K562 (cell line): Measurements from ENCODE around the gene MOB1A. TPM values are rescaled to one million over a fixed set of nuclear protein-coding genes. Genes with fewer than 3 reads are reported as not detected.

ENCODE experiments used
- ATAC-seq: fragments of 200-7000 bp; cut with Tn5 transposase; 3 replicates; pipeline ENCODE4 v1.9.1; 2020; ENCODE audit warnings: moderate library complexity
- BruUV-seq: library from RNA; stranded (reverse); fragments of 400-500 nt; replicated peaks from 2 replicates; lab custom pipeline; 2021; lab: Mats Ljungman, UMichigan
- CTCF ChIA-PET: fragments of 300-600 bp; formaldehyde crosslinking; extraction: SDS; loops from one replicate; lab custom pipeline; 2021; ENCODE audit warnings: low intra/inter-chr PET ratio; lab: Yijun Ruan, JAX
- POLR2A ChIA-PET: fragments of 300-600, 350-650 bp; sonication (Branson Sonifier 250); formaldehyde crosslinking; extraction: SDS; loops from one replicate; lab custom pipeline; 2021; ENCODE audit warnings: antibody characterized with exemption, inconsistent platforms; lab: Yijun Ruan, JAX
- DNase-seq, 4 experiments: peaks; one replicate each; pipeline versions ENCODE4 v3.0.0 to v3.0.0-alpha.2; 2011 to 2018; ENCODE audit warnings: low spot score in 3 of 4, mixed read lengths in 3 of 4; ENCODE audit errors: extremely low read depth in 1 of 4
- FAIRE-seq: peaks from 2 replicates; lab custom pipeline; 2011; peaks lifted over from hg19 to GRCh38; lab: Jason Lieb, UNC
- H2AFZ ChIP-seq: 2 replicates; pipeline ENCODE4 v1.6.0; 2011; ENCODE audit warnings: low read depth, low read length, control low read depth, inconsistent platforms
- H3K27ac ChIP-seq: fragments of 200-600 bp; 3 replicates; pipeline ENCODE4 v1.8.0; 2011; ENCODE audit warnings: low read depth, mild to moderate bottlenecking, control low read depth, inconsistent platforms, low read length, moderate library complexity, mixed read lengths; ENCODE audit errors: extremely low read depth
- H3K27me3 ChIP-seq, 2 experiments: fragments of 300-600 bp in 1 of 2; 2 replicates in 1 of 2; 3 replicates in 1 of 2; pipeline versions ENCODE4 v1.6.0 to v1.8.0; 2011; ENCODE audit warnings: inconsistent platforms in 2 of 2, low read length in 2 of 2, mild to moderate bottlenecking in 1 of 2, mixed read lengths in 1 of 2, moderate library complexity in 1 of 2; ENCODE audit not compliant: control insufficient read depth in 2 of 2, insufficient read depth in 2 of 2
- H3K36me3 ChIP-seq: fragments of 300-600 bp; 3 replicates; pipeline ENCODE4 v1.8.0; 2011; ENCODE audit warnings: mild to moderate bottlenecking, low read length, inconsistent platforms; ENCODE audit not compliant: control insufficient read depth, insufficient read depth
- H3K4me1 ChIP-seq, 2 experiments: fragments of 200-600 bp in 1 of 2; replicated peaks in 1 of 2; 2 replicates in 1 of 2; 3 replicates in 1 of 2; pipeline versions ENCODE4 v1.5.1 to v1.8.0; 2011; ENCODE audit warnings: inconsistent platforms in 2 of 2, low read length in 2 of 2, mild to moderate bottlenecking in 1 of 2, mixed read lengths in 1 of 2, moderate library complexity in 1 of 2; ENCODE audit not compliant: control insufficient read depth in 2 of 2, insufficient read depth in 2 of 2
- H3K4me2 ChIP-seq: 2 replicates; pipeline ENCODE4 v1.6.1; 2011; ENCODE audit warnings: low read length, control low read depth, inconsistent platforms, mixed read lengths; ENCODE audit not compliant: insufficient read depth
- H3K4me3 ChIP-seq: fragments of 200-600 bp; sonication (generic), shearing (Covaris generic); 2 replicates; pipeline ENCODE4 v1.5.1; 2016; ENCODE audit warnings: control low read depth, inconsistent platforms
- H3K79me2 ChIP-seq: fragments of 200-600 bp; 3 replicates; pipeline ENCODE4 v1.8.0; 2011; ENCODE audit warnings: low read length, inconsistent platforms; ENCODE audit not compliant: control insufficient read depth, insufficient read depth
- H3K9ac ChIP-seq, 2 experiments: 2 replicates each; pipeline versions ENCODE4 v1.6.0 to v1.6.1; 2011; ENCODE audit warnings: low read depth in 2 of 2, low read length in 2 of 2, control low read depth in 1 of 2, inconsistent platforms in 1 of 2, mild to moderate bottlenecking in 1 of 2, mixed read lengths in 1 of 2; ENCODE audit not compliant: insufficient read depth in 1 of 2
- H3K9me1 ChIP-seq: one replicate; pipeline ENCODE4 v1.6.0; 2011; ENCODE audit warnings: inconsistent platforms, mild to moderate bottlenecking, low read length, moderate library complexity; ENCODE audit not compliant: control insufficient read depth, insufficient read depth
- H3K9me3 ChIP-seq: replicated peaks from 2 replicates; pipeline ENCODE4 v1.5.1; 2011; ENCODE audit warnings: low read depth, low read length, inconsistent platforms; ENCODE audit not compliant: control insufficient read depth, insufficient read depth
- H4K20me1 ChIP-seq: replicated peaks from 2 replicates; pipeline ENCODE4 v1.6.1; 2011; ENCODE audit warnings: low read length, inconsistent platforms, mixed read lengths; ENCODE audit not compliant: control insufficient read depth, insufficient read depth
- ZNF445 ChIP-seq: fragments of 250-450 bp; sonication (Bioruptor Pico); IDR thresholded peaks from 2 replicates; pipeline ENCODE4 v1.4.0; 2020; ENCODE audit warnings: low read depth, mild to moderate bottlenecking, moderate library complexity
- WGBS: fragments of 100-300 bp; shearing (Covaris generic); methylation state at CpG from one replicate; pipeline ENCODE4 v1.1.6; 2016; ENCODE audit warnings: low coverage, mixed read lengths; ENCODE audit not compliant: insufficient coverage; ENCODE audit errors: missing lambda C conversion rate; 5-methylcytosine and 5-hydroxymethylcytosine counted together
- in situ Hi-C: fragments of 300-500 bp; cut with MboI; formaldehyde crosslinking; loops from 4 replicates; pipeline ENCODE4 v1.15.0; 2018; ENCODE audit warnings: inconsistent platforms, mixed read lengths
- intact Hi-C: fragments of 100-400 bp; cut with micrococcal nuclease; formaldehyde crosslinking; loops from 2 replicates; pipeline ENCODE4 v1.14.2; 2022
- polyA plus RNA-seq, 8 experiments: library from polyadenylated mRNA; depleted of rRNA in 4 of 8; stranded (reverse) in 5 of 8; unstranded in 3 of 8; fragments of >200 nt; fragmentation: Nextera tagmentation in 2 of 8; fragmentation: Illumina TruSeq in 1 of 8; extraction: Ambion mirVana in 2 of 8; extraction: Trizol in 1 of 8; gene quantifications; 2 replicates each; pipeline versions ENCODE4 v1.2.1 to v1.2.3, GENCODE V29; 2011 to 2014; ENCODE audit warnings: inconsistent platforms in 1 of 8, missing spikeins in 1 of 8
- total RNA-seq, 7 experiments: library from RNA; depleted of rRNA in 6 of 7; stranded (reverse); fragments of >200 nt in 6 of 7; fragmentation: Illumina TruSeq in 2 of 7; extraction: Trizol in 2 of 7; gene quantifications; 2 replicates each; pipeline versions ENCODE4 v1.2.1 to v1.2.3, GENCODE V29; 2011 to 2021; ENCODE audit warnings: low replicate concordance in 1 of 7
- TF ChIP-seq, protein P1 (sequence below): fragments of 450-650 bp; IDR thresholded peaks from 2 replicates; pipeline ENCODE4 v1.6.1; 2016; ENCODE audit warnings: mild to moderate bottlenecking, moderate library complexity

Gene MOB1A
- total and polyA plus RNA-seq, 9 of the 15 experiments (the other 6 are each of a cell fraction or from before 2014, with no cell fraction given): 24.8 to 100 (median 60.2) TPM

DNA sequence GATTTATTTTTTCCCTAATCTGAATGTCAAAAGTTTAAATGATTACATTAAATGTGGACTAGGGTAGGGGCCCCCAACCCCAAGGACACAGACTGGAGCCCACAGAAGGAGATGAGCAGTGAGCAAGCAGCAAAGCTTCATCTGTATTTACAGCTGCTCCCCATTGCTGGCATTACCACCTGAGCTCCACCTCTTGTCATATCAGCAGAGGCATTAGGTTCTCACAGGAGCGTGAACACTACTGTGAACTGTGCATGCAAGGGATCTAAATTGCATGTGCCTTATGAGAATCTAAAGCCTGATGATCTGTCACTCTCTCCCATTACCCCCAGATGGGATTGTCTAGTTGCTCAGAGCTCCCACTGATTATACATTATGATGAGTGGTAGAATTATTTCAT lies 3.8 kb downstream of the MOB1A start:
- in situ Hi-C loops (no loop called here), intact Hi-C loops (no loop called here)
- Histone ChIP-seq H3K36me3 (peaks cover 44% of the 10 kb centered on the region), H3K79me2 (peaks cover 67% of the 10 kb centered on the region), H2AFZ (no peak overlapping the region), H3K4me2 (peak overlapping the region; percentile 39), H3K27ac (no peak overlapping the region), H3K9ac (no peak overlapping the region), H3K4me3 (no peak overlapping the region), H3K9me1 (no peaks in the 10 kb centered on the region), H3K27me3 (no peaks in the 10 kb centered on the region), H4K20me1 (no peaks in the 10 kb centered on the region; the same call in 1 of the 2 replicates), H3K9me3 (no peaks in the 10 kb centered on the region), H3K4me1 (peaks cover 0 to 12% of the 10 kb centered on the region in 2 experiments; a peak in 4 of 5 replicates)
- ATAC-seq (no peak), DNase-seq (no peak), FAIRE-seq (no peak)
- ChIA-PET CTCF (no interaction called here), POLR2A (interaction anchor here (1.0 to 6.5 kb wide), 3 partner anchors 16 to 25 kb away, joined by 3 to 98 read pairs (median 3); partner anchors contain the start of gene MTHFD2)
- WGBS: 76% methylated on average over 1 of the region's 1 CpG
- TF ChIP-seq, protein P1, sequence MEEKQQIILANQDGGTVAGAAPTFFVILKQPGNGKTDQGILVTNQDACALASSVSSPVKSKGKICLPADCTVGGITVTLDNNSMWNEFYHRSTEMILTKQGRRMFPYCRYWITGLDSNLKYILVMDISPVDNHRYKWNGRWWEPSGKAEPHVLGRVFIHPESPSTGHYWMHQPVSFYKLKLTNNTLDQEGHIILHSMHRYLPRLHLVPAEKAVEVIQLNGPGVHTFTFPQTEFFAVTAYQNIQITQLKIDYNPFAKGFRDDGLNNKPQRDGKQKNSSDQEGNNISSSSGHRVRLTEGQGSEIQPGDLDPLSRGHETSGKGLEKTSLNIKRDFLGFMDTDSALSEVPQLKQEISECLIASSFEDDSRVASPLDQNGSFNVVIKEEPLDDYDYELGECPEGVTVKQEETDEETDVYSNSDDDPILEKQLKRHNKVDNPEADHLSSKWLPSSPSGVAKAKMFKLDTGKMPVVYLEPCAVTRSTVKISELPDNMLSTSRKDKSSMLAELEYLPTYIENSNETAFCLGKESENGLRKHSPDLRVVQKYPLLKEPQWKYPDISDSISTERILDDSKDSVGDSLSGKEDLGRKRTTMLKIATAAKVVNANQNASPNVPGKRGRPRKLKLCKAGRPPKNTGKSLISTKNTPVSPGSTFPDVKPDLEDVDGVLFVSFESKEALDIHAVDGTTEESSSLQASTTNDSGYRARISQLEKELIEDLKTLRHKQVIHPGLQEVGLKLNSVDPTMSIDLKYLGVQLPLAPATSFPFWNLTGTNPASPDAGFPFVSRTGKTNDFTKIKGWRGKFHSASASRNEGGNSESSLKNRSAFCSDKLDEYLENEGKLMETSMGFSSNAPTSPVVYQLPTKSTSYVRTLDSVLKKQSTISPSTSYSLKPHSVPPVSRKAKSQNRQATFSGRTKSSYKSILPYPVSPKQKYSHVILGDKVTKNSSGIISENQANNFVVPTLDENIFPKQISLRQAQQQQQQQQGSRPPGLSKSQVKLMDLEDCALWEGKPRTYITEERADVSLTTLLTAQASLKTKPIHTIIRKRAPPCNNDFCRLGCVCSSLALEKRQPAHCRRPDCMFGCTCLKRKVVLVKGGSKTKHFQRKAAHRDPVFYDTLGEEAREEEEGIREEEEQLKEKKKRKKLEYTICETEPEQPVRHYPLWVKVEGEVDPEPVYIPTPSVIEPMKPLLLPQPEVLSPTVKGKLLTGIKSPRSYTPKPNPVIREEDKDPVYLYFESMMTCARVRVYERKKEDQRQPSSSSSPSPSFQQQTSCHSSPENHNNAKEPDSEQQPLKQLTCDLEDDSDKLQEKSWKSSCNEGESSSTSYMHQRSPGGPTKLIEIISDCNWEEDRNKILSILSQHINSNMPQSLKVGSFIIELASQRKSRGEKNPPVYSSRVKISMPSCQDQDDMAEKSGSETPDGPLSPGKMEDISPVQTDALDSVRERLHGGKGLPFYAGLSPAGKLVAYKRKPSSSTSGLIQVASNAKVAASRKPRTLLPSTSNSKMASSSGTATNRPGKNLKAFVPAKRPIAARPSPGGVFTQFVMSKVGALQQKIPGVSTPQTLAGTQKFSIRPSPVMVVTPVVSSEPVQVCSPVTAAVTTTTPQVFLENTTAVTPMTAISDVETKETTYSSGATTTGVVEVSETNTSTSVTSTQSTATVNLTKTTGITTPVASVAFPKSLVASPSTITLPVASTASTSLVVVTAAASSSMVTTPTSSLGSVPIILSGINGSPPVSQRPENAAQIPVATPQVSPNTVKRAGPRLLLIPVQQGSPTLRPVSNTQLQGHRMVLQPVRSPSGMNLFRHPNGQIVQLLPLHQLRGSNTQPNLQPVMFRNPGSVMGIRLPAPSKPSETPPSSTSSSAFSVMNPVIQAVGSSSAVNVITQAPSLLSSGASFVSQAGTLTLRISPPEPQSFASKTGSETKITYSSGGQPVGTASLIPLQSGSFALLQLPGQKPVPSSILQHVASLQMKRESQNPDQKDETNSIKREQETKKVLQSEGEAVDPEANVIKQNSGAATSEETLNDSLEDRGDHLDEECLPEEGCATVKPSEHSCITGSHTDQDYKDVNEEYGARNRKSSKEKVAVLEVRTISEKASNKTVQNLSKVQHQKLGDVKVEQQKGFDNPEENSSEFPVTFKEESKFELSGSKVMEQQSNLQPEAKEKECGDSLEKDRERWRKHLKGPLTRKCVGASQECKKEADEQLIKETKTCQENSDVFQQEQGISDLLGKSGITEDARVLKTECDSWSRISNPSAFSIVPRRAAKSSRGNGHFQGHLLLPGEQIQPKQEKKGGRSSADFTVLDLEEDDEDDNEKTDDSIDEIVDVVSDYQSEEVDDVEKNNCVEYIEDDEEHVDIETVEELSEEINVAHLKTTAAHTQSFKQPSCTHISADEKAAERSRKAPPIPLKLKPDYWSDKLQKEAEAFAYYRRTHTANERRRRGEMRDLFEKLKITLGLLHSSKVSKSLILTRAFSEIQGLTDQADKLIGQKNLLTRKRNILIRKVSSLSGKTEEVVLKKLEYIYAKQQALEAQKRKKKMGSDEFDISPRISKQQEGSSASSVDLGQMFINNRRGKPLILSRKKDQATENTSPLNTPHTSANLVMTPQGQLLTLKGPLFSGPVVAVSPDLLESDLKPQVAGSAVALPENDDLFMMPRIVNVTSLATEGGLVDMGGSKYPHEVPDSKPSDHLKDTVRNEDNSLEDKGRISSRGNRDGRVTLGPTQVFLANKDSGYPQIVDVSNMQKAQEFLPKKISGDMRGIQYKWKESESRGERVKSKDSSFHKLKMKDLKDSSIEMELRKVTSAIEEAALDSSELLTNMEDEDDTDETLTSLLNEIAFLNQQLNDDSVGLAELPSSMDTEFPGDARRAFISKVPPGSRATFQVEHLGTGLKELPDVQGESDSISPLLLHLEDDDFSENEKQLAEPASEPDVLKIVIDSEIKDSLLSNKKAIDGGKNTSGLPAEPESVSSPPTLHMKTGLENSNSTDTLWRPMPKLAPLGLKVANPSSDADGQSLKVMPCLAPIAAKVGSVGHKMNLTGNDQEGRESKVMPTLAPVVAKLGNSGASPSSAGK: 0 out of 2 replicates have a peak, but pooled peaks have one; percentile 25
- TF ChIP-seq ZNF445 (CRISPR knock-in tag): no peak
- BruUV-seq: no TSS peak
